ENCODE data around the gene KRTAP2-1.
"Not testable (repeated sequence)": the region's sequence is repeated elsewhere in the genome, so short reads cannot be mapped to it uniquely, and the experiment has no call there.

The KRTAP2-1 gene

DNA sequence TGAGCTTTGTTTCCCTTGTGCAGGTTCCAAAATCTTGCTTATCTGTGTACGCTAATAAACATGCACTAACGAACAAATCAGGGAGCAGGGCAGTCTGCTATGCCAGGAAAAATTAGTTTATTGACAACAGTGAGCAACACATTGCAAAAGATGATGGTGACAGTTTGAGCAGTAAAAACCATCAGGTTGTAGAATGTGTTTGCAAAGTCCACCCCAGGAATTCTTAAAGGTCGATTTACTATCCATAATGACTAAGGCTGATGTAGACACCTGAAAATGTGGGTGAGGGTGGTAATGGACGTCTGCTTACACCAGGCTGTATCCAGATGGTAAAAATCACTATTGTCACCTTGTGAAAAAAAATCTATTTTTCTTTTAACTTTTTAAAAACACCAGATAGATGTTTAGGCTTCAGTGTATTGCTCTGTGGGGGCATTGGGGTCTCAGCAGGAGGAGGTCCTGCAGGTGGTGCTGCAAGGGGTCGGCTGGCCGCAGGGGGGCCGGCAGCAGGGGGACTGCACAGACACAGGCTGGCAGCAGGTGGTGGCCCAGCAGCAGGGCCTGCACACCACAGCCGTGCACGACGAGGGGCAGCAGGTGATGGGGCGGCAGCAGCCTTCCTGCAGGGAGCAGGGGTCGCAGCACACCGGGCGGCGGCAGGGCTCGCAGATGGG lies 18.0 kb upstream of the KRTAP2-1 start:
- not testable (repeated sequence) for H3K9me3 ChIP-seq (replicated peaks in 1 of 2; ENCODE audit: control insufficient read depth in 2 of 2, insufficient read depth in 1 of 2, low read depth in 1 of 2, low read length in 2 of 2)

DNA sequence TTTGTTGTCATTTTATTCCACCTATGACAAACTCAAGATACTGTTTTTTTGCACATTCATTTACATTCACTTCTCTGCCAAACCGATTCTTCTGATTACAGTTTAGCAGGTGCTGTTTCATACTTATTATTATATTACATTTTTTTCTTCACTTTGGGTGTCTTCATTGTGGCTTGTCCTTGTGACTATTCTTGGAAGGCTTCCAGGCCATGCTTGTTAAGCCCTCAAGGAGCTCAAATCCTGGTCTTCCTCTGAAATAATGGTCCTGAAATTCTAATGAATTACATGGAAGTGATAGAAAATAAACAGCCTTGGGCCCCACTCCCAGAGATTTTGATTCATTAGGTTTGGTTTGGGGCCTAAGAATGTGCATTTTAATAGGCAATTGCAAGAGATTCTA lies 17.2 kb upstream of the KRTAP2-1 start:
- H3K79me1 ChIP-seq (ENCODE audit: low read depth, low read length) = no peaks in the 10 kb centered on the region
- H3K9me3 ChIP-seq (replicated peaks in 1 of 2; ENCODE audit: control insufficient read depth in 2 of 2, insufficient read depth in 1 of 2, low read depth in 1 of 2, low read length in 2 of 2) = no peaks in the 10 kb centered on the region
- no peak overlapping the region for H3K4me3 ChIP-seq (ENCODE audit: low read length in 2 of 2)
- no peak for DNase-seq (ENCODE audit: low spot score)
- no peak overlapping the region for H2BK15ac ChIP-seq (ENCODE audit: low read length)
- H3K23ac ChIP-seq (ENCODE audit: low read depth, low read length, poor library complexity) = no peak overlapping the region
- H3K4me2 ChIP-seq (ENCODE audit: insufficient read depth, low read length, poor library complexity, severe bottlenecking) = no peak overlapping the region
- no peak overlapping the region for H4K91ac ChIP-seq (ENCODE audit: low read depth, low read length, poor library complexity)
- H2AK5ac ChIP-seq (ENCODE audit: low read depth, low read length) = no peak overlapping the region
- no peak overlapping the region for H2AFZ ChIP-seq (ENCODE audit: low read length)
- no peak overlapping the region for H3K27ac ChIP-seq (replicated peaks; ENCODE audit: low read length)
- no peak overlapping the region for H2BK12ac ChIP-seq (ENCODE audit: low read length)
- WGBS, 2 donors (ENCODE audit: extremely low coverage in 2 of 2, insufficient read length in 2 of 2, insufficient replicate concordance in 1 of 2) = no CpG with 5 or more reads among the region's 1 CpG
- no peaks in the 10 kb centered on the region for H3K27me3 ChIP-seq (ENCODE audit: control insufficient read depth in 3 of 3, insufficient read depth in 3 of 3, low read depth in 1 of 3, low read length in 3 of 3)
- H3K36me3 ChIP-seq (replicated peaks in 1 of 2; ENCODE audit: control insufficient read depth in 2 of 2, insufficient read depth in 2 of 2, low read length in 2 of 2) = no peaks in the 10 kb centered on the region
- no peak overlapping the region for H3K14ac ChIP-seq (ENCODE audit: low read length)
- peaks cover 0 to 2% of the 10 kb centered on the region in 2 donors for H3K4me1 ChIP-seq (ENCODE audit: control insufficient read depth in 2 of 2, insufficient read depth in 1 of 2, low read depth in 1 of 2, low read length in 2 of 2)
- no peak overlapping the region for H4K8ac ChIP-seq (ENCODE audit: low read depth, low read length)
- H3K4ac ChIP-seq (ENCODE audit: low read length) = no peak overlapping the region
- H2BK120ac ChIP-seq (ENCODE audit: low read depth, low read length) = no peak overlapping the region
- no peak overlapping the region for H2BK5ac ChIP-seq (ENCODE audit: low read length)
- H3K18ac ChIP-seq (ENCODE audit: low read length) = no peak overlapping the region
- no peak overlapping the region for H3K9ac ChIP-seq (ENCODE audit: low read depth, low read length, poor library complexity)

More for the DNA sequence above, 18.0 kb upstream of the KRTAP2-1 start:
- not testable (repeated sequence) for H3K27ac ChIP-seq (replicated peaks; ENCODE audit: low read length); H3K79me1 ChIP-seq (ENCODE audit: low read depth, low read length); H3K18ac ChIP-seq (ENCODE audit: low read length); H2BK12ac ChIP-seq (ENCODE audit: low read length); H3K27me3 ChIP-seq (ENCODE audit: control insufficient read depth in 3 of 3, insufficient read depth in 3 of 3, low read depth in 1 of 3, low read length in 3 of 3); H2AK5ac ChIP-seq (ENCODE audit: low read depth, low read length); H2BK5ac ChIP-seq (ENCODE audit: low read length); H2BK120ac ChIP-seq (ENCODE audit: low read depth, low read length); H4K8ac ChIP-seq (ENCODE audit: low read depth, low read length); H3K4ac ChIP-seq (ENCODE audit: low read length); H3K4me1 ChIP-seq (ENCODE audit: control insufficient read depth in 2 of 2, insufficient read depth in 1 of 2, low read depth in 1 of 2, low read length in 2 of 2); H3K14ac ChIP-seq (ENCODE audit: low read length); H2AFZ ChIP-seq (ENCODE audit: low read length); H3K23ac ChIP-seq (ENCODE audit: low read depth, low read length, poor library complexity); H3K36me3 ChIP-seq (replicated peaks in 1 of 2; ENCODE audit: control insufficient read depth in 2 of 2, insufficient read depth in 2 of 2, low read length in 2 of 2); H4K91ac ChIP-seq (ENCODE audit: low read depth, low read length, poor library complexity); H3K4me2 ChIP-seq (ENCODE audit: insufficient read depth, low read length, poor library complexity, severe bottlenecking); H2BK15ac ChIP-seq (ENCODE audit: low read length); H3K9ac ChIP-seq (ENCODE audit: low read depth, low read length, poor library complexity); H3K4me3 ChIP-seq (ENCODE audit: low read length in 2 of 2); DNase-seq (ENCODE audit: low spot score)
- WGBS, 2 donors (ENCODE audit: extremely low coverage in 2 of 2, insufficient read length in 2 of 2, insufficient replicate concordance in 1 of 2) = no CpG with 5 or more reads among the region's 16 CpGs

DNA sequence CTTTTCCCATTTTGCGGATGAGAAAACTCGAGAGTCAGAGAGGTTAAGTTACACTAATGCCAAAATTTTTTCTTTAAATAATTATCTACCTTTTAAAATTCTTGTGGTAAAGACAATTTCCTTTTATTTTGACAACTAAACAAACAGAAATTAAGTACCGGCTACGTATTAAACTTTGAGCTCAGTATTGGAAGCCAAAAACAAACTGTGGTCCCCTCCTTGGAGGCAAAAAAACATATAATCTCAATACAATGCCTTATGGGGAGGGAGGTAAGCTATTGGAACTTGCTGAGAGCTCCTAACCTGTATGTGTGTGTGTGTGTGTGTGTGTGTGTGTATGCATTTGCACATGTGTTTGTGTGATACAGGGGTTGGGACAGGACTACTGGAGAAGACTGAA lies 16.3 kb upstream of the KRTAP2-1 start:
- Histone ChIP-seq H2BK15ac (ENCODE audit: low read length) (no peak overlapping the region), H3K27ac (replicated peaks; ENCODE audit: low read length) (no peak overlapping the region), H2BK5ac (ENCODE audit: low read length) (no peak overlapping the region), H4K8ac (ENCODE audit: low read depth, low read length) (no peak overlapping the region), H2AK5ac (ENCODE audit: low read depth, low read length) (no peak overlapping the region), H3K23ac (ENCODE audit: low read depth, low read length, poor library complexity) (no peak overlapping the region), H3K4me1 (ENCODE audit: control insufficient read depth in 2 of 2, insufficient read depth in 1 of 2, low read depth in 1 of 2, low read length in 2 of 2) (peaks cover 0 to 2% of the 10 kb centered on the region in 2 donors), H3K9me3 (replicated peaks in 1 of 2; ENCODE audit: control insufficient read depth in 2 of 2, insufficient read depth in 1 of 2, low read depth in 1 of 2, low read length in 2 of 2) (no peaks in the 10 kb centered on the region), H3K27me3 (ENCODE audit: control insufficient read depth in 3 of 3, insufficient read depth in 3 of 3, low read depth in 1 of 3, low read length in 3 of 3) (no peaks in the 10 kb centered on the region), H2BK120ac (ENCODE audit: low read depth, low read length) (no peak overlapping the region), H2BK12ac (ENCODE audit: low read length) (no peak overlapping the region), H3K4me3 (ENCODE audit: low read length in 2 of 2) (no peak overlapping the region), H3K79me1 (ENCODE audit: low read depth, low read length) (no peaks in the 10 kb centered on the region), H3K36me3 (replicated peaks in 1 of 2; ENCODE audit: control insufficient read depth in 2 of 2, insufficient read depth in 2 of 2, low read length in 2 of 2) (no peaks in the 10 kb centered on the region), H2AFZ (ENCODE audit: low read length) (no peak overlapping the region), H3K14ac (ENCODE audit: low read length) (no peak overlapping the region), H3K18ac (ENCODE audit: low read length) (no peak overlapping the region), H4K91ac (ENCODE audit: low read depth, low read length, poor library complexity) (no peak overlapping the region), H3K4ac (ENCODE audit: low read length) (no peak overlapping the region), H3K9ac (ENCODE audit: low read depth, low read length, poor library complexity) (no peak overlapping the region), H3K4me2 (ENCODE audit: insufficient read depth, low read length, poor library complexity, severe bottlenecking) (no peak overlapping the region)
- no peak for DNase-seq (ENCODE audit: low spot score)
- WGBS, 2 donors (ENCODE audit: extremely low coverage in 2 of 2, insufficient read length in 2 of 2, insufficient replicate concordance in 1 of 2) = no CpG with 5 or more reads among the region's 4 CpGs

DNA sequence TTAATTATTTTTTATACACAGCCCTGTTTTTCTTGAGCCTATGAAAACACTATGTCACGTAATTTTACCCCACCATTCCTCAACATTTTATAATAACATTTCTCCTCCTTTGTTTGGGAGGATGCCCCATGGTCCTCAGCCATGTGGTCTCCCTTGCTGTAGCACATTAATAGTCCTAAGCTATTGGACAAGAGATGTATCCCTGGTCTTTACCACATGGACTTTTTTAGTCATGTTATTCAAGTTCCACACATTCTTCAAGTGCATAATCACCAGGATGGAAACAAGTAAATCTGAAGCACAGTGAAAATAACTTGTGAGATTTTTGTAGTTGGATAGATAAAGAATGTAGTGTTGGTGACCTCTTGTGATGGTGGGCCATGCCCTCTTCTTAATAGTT lies 14.8 kb upstream of the KRTAP2-1 start:
- Histone ChIP-seq H2BK120ac (ENCODE audit: low read depth, low read length) (no peak overlapping the region), H3K4me1 (ENCODE audit: control insufficient read depth in 2 of 2, insufficient read depth in 1 of 2, low read depth in 1 of 2, low read length in 2 of 2) (peaks cover 0 to 2% of the 10 kb centered on the region in 2 donors), H3K36me3 (replicated peaks in 1 of 2; ENCODE audit: control insufficient read depth in 2 of 2, insufficient read depth in 2 of 2, low read length in 2 of 2) (no peaks in the 10 kb centered on the region), H3K14ac (ENCODE audit: low read length) (no peak overlapping the region), H4K8ac (ENCODE audit: low read depth, low read length) (no peak overlapping the region), H4K91ac (ENCODE audit: low read depth, low read length, poor library complexity) (no peak overlapping the region), H2AFZ (ENCODE audit: low read length) (no peak overlapping the region), H2BK15ac (ENCODE audit: low read length) (no peak overlapping the region), H3K9me3 (replicated peaks in 1 of 2; ENCODE audit: control insufficient read depth in 2 of 2, insufficient read depth in 1 of 2, low read depth in 1 of 2, low read length in 2 of 2) (no peaks in the 10 kb centered on the region), H3K27ac (replicated peaks; ENCODE audit: low read length) (no peak overlapping the region), H3K27me3 (ENCODE audit: control insufficient read depth in 3 of 3, insufficient read depth in 3 of 3, low read depth in 1 of 3, low read length in 3 of 3) (no peaks in the 10 kb centered on the region), H2BK5ac (ENCODE audit: low read length) (no peak overlapping the region), H3K4me2 (ENCODE audit: insufficient read depth, low read length, poor library complexity, severe bottlenecking) (no peak overlapping the region), H3K4me3 (ENCODE audit: low read length in 2 of 2) (no peak overlapping the region), H3K18ac (ENCODE audit: low read length) (no peak overlapping the region), H3K9ac (ENCODE audit: low read depth, low read length, poor library complexity) (no peak overlapping the region), H3K79me1 (ENCODE audit: low read depth, low read length) (no peaks in the 10 kb centered on the region), H3K23ac (ENCODE audit: low read depth, low read length, poor library complexity) (no peak overlapping the region), H2AK5ac (ENCODE audit: low read depth, low read length) (no peak overlapping the region), H2BK12ac (ENCODE audit: low read length) (no peak overlapping the region), H3K4ac (ENCODE audit: low read length) (no peak overlapping the region)
- DNase-seq (ENCODE audit: low spot score) = no peak
- WGBS, 2 donors (ENCODE audit: extremely low coverage in 2 of 2, insufficient read length in 2 of 2, insufficient replicate concordance in 1 of 2) = no CpG with 5 or more reads among the region's 1 CpG

Data from neuronal stem cell (in vitro differentiated cells).